Measurements from ENCODE around the gene CRLF3.
"Not testable (repeated sequence)": the region's sequence is repeated elsewhere in the genome, so short reads cannot be mapped to it uniquely, and the experiment has no call there.

Gene CRLF3

GRCh38 chr17:30734153-30734552, 90.3 kb downstream of the CRLF3 start:
- DNase-seq, result not testable (repeated sequence)
